HG02798 (cell line): ENCODE data around the gene BIRC2.
"Not testable (repeated sequence)": the region's sequence is repeated elsewhere in the genome, so short reads cannot be mapped to it uniquely, and the experiment has no call there.

ENCODE experiments used
- ATAC-seq: cut with Tn5 transposase; IDR thresholded peaks from one replicate; pipeline ENCODE4 v1.9.1; 2021; ENCODE audit warnings: mild to moderate bottlenecking; ENCODE audit not compliant: unreplicated experiment, poor library complexity

The BIRC2 gene

GRCh38 chr11:102320679-102321078, 26.3 kb upstream of the BIRC2 start:
- ATAC-seq, result no peak

DNA sequence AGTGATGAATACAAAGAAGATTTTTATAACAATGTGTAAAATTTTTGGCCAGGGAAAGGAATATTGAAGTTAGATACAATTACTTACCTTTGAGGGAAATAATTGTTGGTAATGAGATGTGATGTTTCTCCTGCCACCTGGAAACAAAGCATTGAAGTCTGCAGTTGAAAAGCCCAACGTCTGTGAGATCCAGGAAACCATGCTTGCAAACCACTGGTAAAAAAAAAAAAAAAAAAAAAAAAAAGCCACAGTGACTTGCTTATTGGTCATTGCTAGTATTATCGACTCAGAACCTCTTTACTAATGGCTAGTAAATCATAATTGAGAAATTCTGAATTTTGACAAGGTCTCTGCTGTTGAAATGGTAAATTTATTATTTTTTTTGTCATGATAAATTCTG, 24.5 kb upstream of the BIRC2 start:
- ATAC-seq, result no peak

- ATAC-seq, result no peak
Measured at GRCh38 chr11:102323542-102324251, 23.3 kb upstream of the BIRC2 start.

- no peak for ATAC-seq
Measured at GRCh38 chr11:102325088-102325487, 21.9 kb upstream of the BIRC2 start.

GRCh38 chr11:102328748-102329147, 18.3 kb upstream of the BIRC2 start:
- ATAC-seq, result no peak

DNA sequence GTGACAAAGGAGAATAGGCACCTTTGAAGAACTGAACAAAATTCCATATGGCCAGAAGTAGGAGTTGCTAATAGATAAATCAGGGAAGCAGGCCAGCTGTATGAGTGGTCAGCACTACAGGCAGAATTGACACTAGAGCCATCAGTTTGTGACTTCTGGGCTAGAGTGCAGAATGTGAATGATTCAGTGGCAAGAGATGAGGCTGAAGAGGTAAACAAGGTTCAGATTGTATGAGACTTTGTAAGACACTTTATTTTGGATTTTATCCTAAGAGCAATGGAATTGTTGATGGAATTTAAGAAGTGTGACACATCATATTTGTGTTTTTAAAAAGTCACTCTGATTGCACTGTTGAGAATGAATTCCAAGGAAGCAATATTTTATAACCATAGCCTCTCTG, 16.8 kb upstream of the BIRC2 start:
- ATAC-seq, result no peak

- ATAC-seq, result no peak
Measured at GRCh38 chr11:102331341-102331740, 15.7 kb upstream of the BIRC2 start.

GRCh38 chr11:102332611-102332994, 14.4 kb upstream of the BIRC2 start:
- no peak for ATAC-seq

- ATAC-seq, result no peak
Measured at GRCh38 chr11:102338479-102339010, 8.5 kb upstream of the BIRC2 start.

- not testable (repeated sequence) for ATAC-seq
Measured at GRCh38 chr11:102341311-102341710, 5.7 kb upstream of the BIRC2 start.

- peak; percentile 54 for ATAC-seq
Measured at GRCh38 chr11:102341844-102342318, 5.1 kb upstream of the BIRC2 start.

DNA sequence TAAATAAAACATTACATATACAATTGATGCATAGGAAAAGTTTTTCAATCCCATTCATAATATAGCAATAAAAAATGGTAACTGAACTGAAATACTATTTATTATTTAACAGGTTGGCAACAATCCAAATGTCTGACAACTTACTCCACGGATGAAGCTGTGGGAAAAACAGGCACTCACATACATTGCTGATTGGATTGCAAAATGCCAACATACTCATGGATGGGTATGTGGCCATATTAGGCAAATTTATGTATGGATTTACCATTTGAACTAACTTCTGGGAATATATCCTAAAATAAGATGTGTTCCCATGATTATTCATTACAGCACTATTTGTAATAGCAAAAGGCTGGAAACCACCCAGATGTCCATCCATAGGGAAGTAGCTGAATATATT, 3.2 kb upstream of the BIRC2 start:
- no peak for ATAC-seq

GRCh38 chr11:102345904-102346303, 1.1 kb upstream of the BIRC2 start:
- ATAC-seq, result no peak

GRCh38 chr11:102346456-102346747, 612 bp upstream of the BIRC2 start:
- no peak for ATAC-seq

DNA sequence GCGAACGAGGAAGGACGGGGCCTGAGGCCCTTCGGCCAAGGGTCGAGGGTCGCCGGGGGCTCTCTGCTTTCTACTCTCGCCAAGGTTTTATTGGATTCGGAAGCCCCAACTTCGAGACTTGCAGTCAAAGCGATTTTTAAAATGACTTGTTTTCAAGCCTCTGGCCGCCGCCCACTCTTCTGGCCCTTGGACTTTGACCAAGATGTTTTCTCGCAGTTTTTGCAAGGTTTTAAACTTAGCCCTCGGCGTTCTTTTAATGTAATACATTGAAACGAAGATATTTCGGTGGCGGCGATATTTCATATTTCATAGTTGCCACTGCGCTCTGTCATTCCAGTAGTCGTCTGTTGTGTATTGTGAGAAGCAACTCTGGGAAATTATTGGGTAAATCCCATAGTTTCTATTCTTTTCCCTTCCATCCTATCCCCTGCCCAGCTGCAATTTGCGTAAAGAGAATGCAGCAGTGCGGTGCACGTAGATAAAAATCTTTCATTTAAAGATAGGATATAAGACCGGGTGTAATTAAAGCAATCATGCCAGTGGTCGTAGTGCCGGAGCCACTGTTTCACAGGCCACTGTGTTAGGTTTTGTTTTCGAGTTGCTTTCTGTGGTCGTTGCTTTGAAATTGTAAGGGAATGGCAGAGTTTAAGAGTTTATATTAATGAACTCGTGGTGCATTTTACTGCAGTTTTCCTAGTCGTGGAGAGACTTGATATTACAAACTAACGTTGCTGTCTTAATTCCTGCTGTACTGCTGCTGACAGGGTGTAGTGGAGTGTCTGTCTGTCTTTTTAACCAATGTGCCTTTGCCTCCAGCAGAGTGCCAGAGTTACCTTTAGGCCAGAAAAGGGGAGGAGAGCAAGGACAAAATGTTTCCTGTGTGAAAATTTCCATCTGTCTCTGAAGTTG, 702 bp downstream of the BIRC2 start:
- peak; percentile 18 for ATAC-seq

GRCh38 chr11:102357116-102357515, 10.1 kb downstream of the BIRC2 start:
- ATAC-seq, result no peak

GRCh38 chr11:102359372-102359771, 12.4 kb downstream of the BIRC2 start:
- ATAC-seq, result no peak

- ATAC-seq, result no peak
Measured at GRCh38 chr11:102360681-102361080, 13.7 kb downstream of the BIRC2 start.

- peak; percentile 66 for ATAC-seq
Measured at GRCh38 chr11:102361086-102362031, 14.3 kb downstream of the BIRC2 start.

GRCh38 chr11:102364991-102365390, 18.0 kb downstream of the BIRC2 start:
- no peak for ATAC-seq
